ENCODE results near the gene GNAI2. TPM values are rescaled to one million over a fixed set of nuclear protein-coding genes. Genes with fewer than 3 reads are reported as not detected.

Gene GNAI2
- total RNA-seq, 1 donor from 2014 or later = 140 TPM

- no peaks in the 10 kb centered on the region for H3K9me3 Mint-ChIP-seq
- no peak for DNase-seq (ENCODE audit: extremely low spot score, unreplicated experiment)
Measured at GRCh38 chr3:50212502-50212901, 23.5 kb upstream of the GNAI2 start.

GRCh38 chr3:50212971-50213370 lies 23.0 kb upstream of the GNAI2 start:
- H3K36me3 Mint-ChIP-seq = no peaks in the 10 kb centered on the region
- no peaks in the 10 kb centered on the region for H3K9me3 Mint-ChIP-seq
- H3K27me3 Mint-ChIP-seq = peaks cover 5% of the 10 kb centered on the region
- H3K27ac Mint-ChIP-seq = no peak overlapping the region
- no peak for DNase-seq (ENCODE audit: extremely low spot score, unreplicated experiment)
- peaks cover 13% of the 10 kb centered on the region for H3K4me1 Mint-ChIP-seq (ENCODE audit: unreplicated experiment)
- H3K4me3 Mint-ChIP-seq = no peak overlapping the region
- no peak for TF ChIP-seq CTCF (conservative IDR thresholded peaks at IDR 0.05)

More at GRCh38 chr3:50212502-50212901, 23.5 kb upstream of the GNAI2 start:
- peak; percentile 52 for TF ChIP-seq CTCF (conservative IDR thresholded peaks at IDR 0.05)
- Mint-ChIP-seq H3K4me1 (ENCODE audit: unreplicated experiment) (peaks cover 13% of the 10 kb centered on the region), H3K27ac (no peak overlapping the region), H3K4me3 (no peak overlapping the region), H3K27me3 (peaks cover 5% of the 10 kb centered on the region), H3K36me3 (no peaks in the 10 kb centered on the region)

GRCh38 chr3:50213373-50213772 lies 22.6 kb upstream of the GNAI2 start:
- H3K27ac Mint-ChIP-seq = no peak overlapping the region
- peaks cover 4% of the 10 kb centered on the region for H3K27me3 Mint-ChIP-seq
- no peaks in the 10 kb centered on the region for H3K36me3 Mint-ChIP-seq
- H3K4me3 Mint-ChIP-seq = no peak overlapping the region
- TF ChIP-seq CTCF (conservative IDR thresholded peaks at IDR 0.05) = no peak
- H3K9me3 Mint-ChIP-seq = no peaks in the 10 kb centered on the region
- no peak for DNase-seq (ENCODE audit: extremely low spot score, unreplicated experiment)
- H3K4me1 Mint-ChIP-seq (ENCODE audit: unreplicated experiment) = peaks cover 12% of the 10 kb centered on the region

GRCh38 chr3:50214824-50215223 lies 21.2 kb upstream of the GNAI2 start:
- Mint-ChIP-seq H3K9me3 (no peaks in the 10 kb centered on the region), H3K4me1 (ENCODE audit: unreplicated experiment) (peaks cover 6% of the 10 kb centered on the region), H3K4me3 (no peak overlapping the region), H3K36me3 (no peaks in the 10 kb centered on the region), H3K27ac (no peak overlapping the region), H3K27me3 (no peaks in the 10 kb centered on the region)
- DNase-seq (ENCODE audit: extremely low spot score, unreplicated experiment) = no peak
- no peak for TF ChIP-seq CTCF (conservative IDR thresholded peaks at IDR 0.05)

- Mint-ChIP-seq H3K9me3 (no peaks in the 10 kb centered on the region), H3K4me3 (no peak overlapping the region), H3K27ac (no peak overlapping the region), H3K36me3 (no peaks in the 10 kb centered on the region), H3K27me3 (no peaks in the 10 kb centered on the region), H3K4me1 (ENCODE audit: unreplicated experiment) (peaks cover 6% of the 10 kb centered on the region)
- no peak for DNase-seq (ENCODE audit: extremely low spot score, unreplicated experiment)
- no peak for TF ChIP-seq CTCF (conservative IDR thresholded peaks at IDR 0.05)
Measured at GRCh38 chr3:50215529-50215928, 20.5 kb upstream of the GNAI2 start.

GRCh38 chr3:50217681-50218080 lies 18.3 kb upstream of the GNAI2 start:
- no peak overlapping the region for H3K27ac Mint-ChIP-seq
- no peaks in the 10 kb centered on the region for H3K27me3 Mint-ChIP-seq
- TF ChIP-seq CTCF (conservative IDR thresholded peaks at IDR 0.05) = no peak
- H3K4me3 Mint-ChIP-seq = no peak overlapping the region
- no peaks in the 10 kb centered on the region for H3K4me1 Mint-ChIP-seq (ENCODE audit: unreplicated experiment)
- no peaks in the 10 kb centered on the region for H3K36me3 Mint-ChIP-seq
- H3K9me3 Mint-ChIP-seq = no peaks in the 10 kb centered on the region
- no peak for DNase-seq (ENCODE audit: extremely low spot score, unreplicated experiment)
